Osteoblast (primary cell): ENCODE results near the gene MTTP. TPM values are rescaled to one million over a fixed set of nuclear protein-coding genes. Genes with fewer than 3 reads are reported as not detected.
A peak's percentile ranks its signal among the peaks of the same experiment; 100 is the strongest.

Experiments
- DNase-seq: peaks from one replicate; pipeline ENCODE4 v3.0.0; 2011; ENCODE audit warnings: low spot score, mixed read lengths; ENCODE audit not compliant: insufficient read length; ENCODE audit errors: missing footprints
- H2AFZ ChIP-seq: 2 replicates; pipeline ENCODE4 v1.6.0; 2011; ENCODE audit warnings: mild to moderate bottlenecking, low read length
- H3K27ac ChIP-seq: 2 replicates; pipeline ENCODE4 v1.5.1; 2011; ENCODE audit warnings: mild to moderate bottlenecking, low read depth, low read length, moderate library complexity
- H3K27me3 ChIP-seq: 2 replicates; pipeline ENCODE4 v1.6.0; 2012; ENCODE audit warnings: mild to moderate bottlenecking, control low read depth, inconsistent platforms, low read length, moderate library complexity; ENCODE audit not compliant: insufficient read depth
- H3K36me3 ChIP-seq: 2 replicates; pipeline ENCODE4 v1.5.1; 2011; ENCODE audit warnings: mild to moderate bottlenecking, low read length, control low read depth, moderate library complexity; ENCODE audit not compliant: insufficient read depth
- H3K4me1 ChIP-seq: 2 replicates; pipeline ENCODE4 v1.5.1; 2011; ENCODE audit warnings: mild to moderate bottlenecking, low read length, control low read depth, moderate library complexity; ENCODE audit not compliant: insufficient read depth
- H3K4me2 ChIP-seq: 2 replicates; pipeline ENCODE4 v1.6.0; 2011; ENCODE audit warnings: mild to moderate bottlenecking, low read length; ENCODE audit not compliant: insufficient read depth
- H3K4me3 ChIP-seq: fragments of 200-600 bp; sonication (generic); 3 replicates; pipeline ENCODE4 v1.5.1; 2012; ENCODE audit warnings: mild to moderate bottlenecking, low read length, inconsistent platforms; ENCODE audit not compliant: insufficient read depth
- H3K79me2 ChIP-seq: 2 replicates; pipeline ENCODE4 v1.6.0; 2012; ENCODE audit warnings: mild to moderate bottlenecking, low read length, control low read depth, inconsistent platforms; ENCODE audit not compliant: insufficient read depth
- H3K9me3 ChIP-seq: 2 replicates; pipeline ENCODE4 v1.5.1; 2011; ENCODE audit warnings: low read depth, low read length, control low read depth
- H4K20me1 ChIP-seq: 2 replicates; pipeline ENCODE4 v1.6.0; 2012; ENCODE audit warnings: mild to moderate bottlenecking, low read length, control low read depth; ENCODE audit not compliant: insufficient read depth
- CTCF ChIP-seq: IDR thresholded peaks from 2 replicates; pipeline ENCODE4 v1.5.1; 2011; ENCODE audit warnings: mild to moderate bottlenecking, low read depth, low read length, moderate library complexity; ENCODE audit errors: extremely low read depth
- total RNA-seq: library from RNA; depleted of rRNA; stranded (reverse); fragments of >200 nt; gene quantifications from 2 replicates; pipeline ENCODE4 v1.2.3, GENCODE V29; 2012

MTTP gene
- total RNA-seq, 1 donor: not detected

GRCh38 chr4:99655308-99656081 lies 80.9 kb downstream of the MTTP start:
- Histone ChIP-seq H3K9me3 (no peaks in the 10 kb centered on the region), H3K4me3 (no peak overlapping the region), H3K79me2 (no peaks in the 10 kb centered on the region), H3K4me2 (no peak overlapping the region), H4K20me1 (no peaks in the 10 kb centered on the region), H3K27me3 (no peaks in the 10 kb centered on the region), H3K36me3 (no peaks in the 10 kb centered on the region), H3K27ac (no peak overlapping the region), H3K4me1 (no peaks in the 10 kb centered on the region), H2AFZ (no peak overlapping the region)
- no peak for TF ChIP-seq CTCF
- peak; percentile 19 for DNase-seq

- Histone ChIP-seq H3K27ac (no peak within 1 kb of the TSS), H3K36me3 (no peaks in the 10 kb centered on the region), H3K79me2 (no peaks in the 10 kb centered on the region), H3K9me3 (no peaks in the 10 kb centered on the region), H4K20me1 (no peaks in the 10 kb centered on the region), H2AFZ (no peak within 1 kb of the TSS), H3K4me2 (no peak within 1 kb of the TSS), H3K27me3 (no peaks in the 10 kb centered on the region), H3K4me1 (no peaks in the 10 kb centered on the region), H3K4me3 (no peak within 1 kb of the TSS)
- DNase-seq: peak; percentile 29
- TF ChIP-seq CTCF: no peak
Observed at GRCh38 chr4:99657798-99658197, 83.2 kb downstream of the MTTP start, which contains the start of gene C4orf54. Gene C4orf54 (minus strand): TSS chr4:99657828. CDS start chr4:99654648, 3,180 bp downstream.

- Histone ChIP-seq H2AFZ (no peak overlapping the region), H3K36me3 (no peaks in the 10 kb centered on the region), H3K4me2 (no peak overlapping the region), H3K27me3 (no peaks in the 10 kb centered on the region), H3K79me2 (no peaks in the 10 kb centered on the region), H3K27ac (no peak overlapping the region), H3K9me3 (no peaks in the 10 kb centered on the region), H3K4me1 (no peaks in the 10 kb centered on the region), H4K20me1 (no peaks in the 10 kb centered on the region), H3K4me3 (no peak overlapping the region)
- no peak for TF ChIP-seq CTCF
- no peak for DNase-seq
Observed at GRCh38 chr4:99658666-99659065, 84.0 kb downstream of the MTTP start.

GRCh38 chr4:99661907-99662306 lies 87.3 kb downstream of the MTTP start:
- H3K27me3 ChIP-seq: no peaks in the 10 kb centered on the region
- H3K9me3 ChIP-seq: no peaks in the 10 kb centered on the region
- no peak overlapping the region for H3K27ac ChIP-seq
- no peak for TF ChIP-seq CTCF
- no peaks in the 10 kb centered on the region for H3K4me1 ChIP-seq
- H3K36me3 ChIP-seq: no peaks in the 10 kb centered on the region
- H3K79me2 ChIP-seq: no peaks in the 10 kb centered on the region
- H2AFZ ChIP-seq: no peak overlapping the region
- H3K4me3 ChIP-seq: no peak overlapping the region
- no peak overlapping the region for H3K4me2 ChIP-seq
- no peak for DNase-seq
- H4K20me1 ChIP-seq: no peaks in the 10 kb centered on the region
